Inflammatory macrophage treated with lipopolysaccharide for 4 hours (primary cell): ENCODE results near the gene CLCNKA.
A peak's percentile ranks its signal among the peaks of the same experiment; 100 is the strongest.
"Not testable (repeated sequence)": the region's sequence is repeated elsewhere in the genome, so short reads cannot be mapped to it uniquely, and the experiment has no call there.

Experiments used
- DNase-seq: peaks from one replicate; pipeline ENCODE4 v3.0.0-alpha.2; 2020

CLCNKA gene

GRCh38 chr1:16043950-16044349, 22.1 kb downstream of the CLCNKA start:
- no peak for DNase-seq

DNA sequence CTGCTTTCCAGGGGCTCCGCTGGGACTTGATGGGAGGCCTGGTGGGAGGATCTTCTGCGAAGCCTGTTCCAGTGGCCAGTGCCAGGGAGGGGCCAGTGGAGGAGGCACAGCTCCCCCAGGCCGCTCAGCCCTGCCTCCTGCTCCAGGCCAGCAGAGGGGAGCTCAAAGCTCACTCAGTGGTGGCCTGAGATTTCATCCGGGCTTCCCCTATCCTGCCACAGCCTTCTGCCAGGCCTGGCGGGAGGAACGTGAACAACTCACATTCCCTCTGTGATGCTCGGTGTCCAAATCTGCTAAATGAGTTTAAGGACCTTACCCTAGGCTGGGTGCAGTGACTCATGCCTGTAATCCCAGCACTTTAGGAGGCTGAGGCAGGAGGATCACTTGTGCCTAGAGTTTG, 25.0 kb downstream of the CLCNKA start:
- no peak for DNase-seq

- DNase-seq: no peak
These were observed 26.1 kb downstream of the CLCNKA start for GRCh38 chr1:16047791-16048475.

- peak; percentile 5 for DNase-seq
These were observed 26.8 kb downstream of the CLCNKA start for GRCh38 chr1:16048573-16049189.

DNA sequence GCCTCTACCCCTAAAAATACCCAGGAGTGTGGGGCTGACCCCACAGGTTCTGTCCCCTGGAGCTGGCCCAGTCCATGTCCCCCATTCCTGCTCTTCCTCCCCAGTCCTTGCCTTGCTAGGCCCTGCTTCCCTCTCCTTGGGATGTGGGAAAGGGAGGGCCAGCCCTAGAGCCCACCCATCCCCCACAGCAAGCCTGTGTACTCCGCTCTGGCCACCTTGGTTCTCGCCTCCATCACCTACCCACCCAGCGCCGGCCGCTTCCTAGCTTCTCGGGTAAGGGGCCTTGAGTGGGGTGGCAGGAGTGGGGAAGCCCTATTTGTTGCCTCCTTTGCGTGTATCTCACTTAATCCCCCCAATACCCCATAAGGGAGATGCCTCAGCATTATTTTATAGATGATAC, 28.5 kb downstream of the CLCNKA start:
- DNase-seq: no peak

DNA sequence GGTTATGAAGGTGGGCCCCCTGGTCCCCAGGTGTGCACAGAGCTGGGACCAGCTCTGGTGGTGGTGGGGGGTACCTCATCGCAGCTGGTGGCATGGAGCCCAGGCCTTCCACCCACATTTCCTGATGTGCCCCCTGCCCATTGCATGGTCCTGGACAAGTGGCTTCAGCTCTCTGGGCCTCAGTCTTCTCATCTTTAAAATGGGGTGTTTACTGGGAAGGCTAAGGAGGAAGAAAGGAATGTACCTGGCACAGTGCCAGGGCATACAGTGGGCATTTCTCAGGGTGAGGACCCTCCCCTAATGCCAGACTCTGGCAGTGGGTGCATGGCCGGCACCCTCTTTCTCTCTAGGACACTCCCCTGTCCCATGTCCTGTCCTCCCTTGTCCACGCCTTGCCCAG, 29.2 kb downstream of the CLCNKA start:
- DNase-seq: no peak

- DNase-seq: not testable (repeated sequence)
These were observed 30.1 kb downstream of the CLCNKA start for GRCh38 chr1:16051949-16052348.

- DNase-seq: no peak
These were observed 32.1 kb downstream of the CLCNKA start for GRCh38 chr1:16053781-16054502.

DNA sequence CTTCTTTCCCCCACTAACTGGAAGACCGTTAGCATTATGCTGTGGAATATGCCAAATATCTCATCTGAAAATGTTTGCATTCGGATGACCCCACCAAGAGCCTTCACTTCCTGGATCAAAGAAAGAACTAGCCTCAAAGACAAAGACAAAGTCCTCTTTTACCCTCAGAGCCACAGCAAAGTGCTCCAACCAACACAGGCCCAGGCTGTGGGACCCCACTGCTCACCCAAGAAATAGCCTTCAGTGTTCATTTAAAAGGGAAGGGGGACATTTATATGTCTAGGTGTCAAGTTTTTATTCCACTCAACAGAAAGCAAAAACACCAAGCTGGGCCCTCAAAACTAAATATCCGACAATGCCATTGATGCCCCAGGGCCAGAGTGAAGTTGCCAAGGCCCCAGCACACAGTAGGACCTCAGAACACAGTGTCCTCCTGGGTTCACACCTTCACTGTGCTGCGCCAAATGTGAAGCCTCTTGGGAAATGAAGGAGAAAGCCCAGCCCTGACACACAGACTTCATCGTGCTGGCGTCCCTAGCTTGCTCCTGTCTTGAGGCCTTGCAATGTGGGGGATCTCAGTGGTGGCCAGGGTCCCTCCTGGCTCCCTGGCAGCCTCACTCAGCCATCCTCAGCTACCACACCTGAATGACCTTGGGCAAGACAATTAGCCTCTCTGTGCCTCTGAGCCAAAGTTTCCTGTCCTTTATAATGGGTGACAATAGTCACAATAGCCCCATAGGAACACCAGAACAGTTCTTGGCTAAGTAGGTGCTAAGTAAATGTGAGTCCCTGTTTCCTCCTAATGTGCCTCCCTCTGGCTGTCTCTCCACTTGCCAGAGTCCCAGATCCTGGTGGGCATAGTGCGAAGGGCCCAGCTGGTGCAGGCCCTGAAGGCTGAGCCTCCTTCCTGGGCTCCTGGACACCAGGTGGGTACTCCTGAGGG, 33.0 kb downstream of the CLCNKA start:
- no peak for DNase-seq

- peak; percentile 65 for DNase-seq
These were observed 34.0 kb downstream of the CLCNKA start for GRCh38 chr1:16055613-16056520.

DNA sequence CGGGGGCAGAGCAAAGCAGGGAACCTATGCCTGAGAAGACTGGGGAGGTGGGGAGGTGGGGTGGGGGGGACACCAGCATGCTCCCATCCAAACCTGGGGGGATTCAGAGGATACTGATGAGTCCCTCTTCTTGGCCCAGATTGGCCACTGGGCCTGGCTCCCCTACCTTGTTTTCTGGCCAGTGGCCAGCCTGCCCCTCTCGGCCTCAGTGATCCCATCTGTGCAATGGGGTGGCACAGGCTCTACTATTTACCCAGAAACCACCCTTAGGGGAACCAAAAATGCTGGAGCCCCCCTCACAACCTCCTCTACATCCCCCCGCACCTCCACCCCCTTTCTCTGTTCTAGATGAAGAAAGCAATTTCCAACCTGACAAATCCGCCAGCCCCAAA, 34.7 kb downstream of the CLCNKA start:
- not testable (repeated sequence) for DNase-seq

DNA sequence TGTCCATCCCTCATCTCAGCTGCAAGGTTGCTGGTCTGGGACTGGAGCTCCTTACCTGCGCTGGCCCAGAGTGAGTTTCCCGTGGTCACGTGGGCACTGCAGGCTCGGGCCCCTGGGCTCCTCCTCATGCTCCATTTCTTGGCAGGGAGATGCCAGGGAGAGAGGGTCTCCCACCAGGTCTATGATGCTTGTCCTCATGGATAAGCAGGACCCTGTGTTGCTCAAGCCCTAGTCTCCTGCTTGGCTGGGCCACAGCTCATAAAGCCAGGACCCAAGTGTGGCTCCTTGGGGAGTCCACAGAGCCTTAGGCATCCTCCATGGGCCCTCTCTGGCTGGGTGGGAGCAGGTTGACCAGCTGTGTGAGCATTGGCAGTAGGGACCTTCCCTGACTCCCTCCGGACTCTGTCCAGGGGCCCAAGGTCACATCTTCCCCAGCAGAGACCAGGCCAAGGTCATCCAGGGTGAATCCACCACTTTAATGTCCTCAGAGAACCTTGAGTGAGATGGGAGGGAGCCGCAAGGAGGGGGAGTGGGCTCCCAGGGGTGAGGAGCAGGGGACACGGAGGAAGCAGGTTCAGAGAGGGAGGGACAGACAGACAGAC, 35.6 kb downstream of the CLCNKA start:
- DNase-seq: not testable (repeated sequence)

GRCh38 chr1:16058394-16059120, 36.7 kb downstream of the CLCNKA start:
- not testable (repeated sequence) for DNase-seq

DNA sequence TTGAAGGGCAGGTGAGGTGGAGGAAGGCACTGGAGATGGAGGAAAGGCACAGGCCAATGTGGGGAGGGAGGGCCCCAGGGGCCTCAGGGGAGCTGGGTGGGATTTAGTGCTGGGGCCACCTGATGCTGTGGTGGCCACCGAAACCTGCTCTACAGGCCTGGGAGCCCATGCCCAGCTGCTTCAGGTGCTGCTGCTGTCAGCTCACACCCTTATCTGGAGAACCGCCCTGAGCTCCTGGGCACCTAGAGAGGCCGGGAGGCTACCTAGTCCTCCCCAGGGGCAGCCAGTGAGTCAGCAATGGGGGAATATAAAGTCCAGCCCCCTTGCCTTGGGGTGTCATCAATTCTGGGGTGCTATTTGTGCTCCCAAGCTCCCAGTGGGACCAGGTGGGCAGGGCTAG, 39.4 kb downstream of the CLCNKA start:
- DNase-seq: no peak

DNA sequence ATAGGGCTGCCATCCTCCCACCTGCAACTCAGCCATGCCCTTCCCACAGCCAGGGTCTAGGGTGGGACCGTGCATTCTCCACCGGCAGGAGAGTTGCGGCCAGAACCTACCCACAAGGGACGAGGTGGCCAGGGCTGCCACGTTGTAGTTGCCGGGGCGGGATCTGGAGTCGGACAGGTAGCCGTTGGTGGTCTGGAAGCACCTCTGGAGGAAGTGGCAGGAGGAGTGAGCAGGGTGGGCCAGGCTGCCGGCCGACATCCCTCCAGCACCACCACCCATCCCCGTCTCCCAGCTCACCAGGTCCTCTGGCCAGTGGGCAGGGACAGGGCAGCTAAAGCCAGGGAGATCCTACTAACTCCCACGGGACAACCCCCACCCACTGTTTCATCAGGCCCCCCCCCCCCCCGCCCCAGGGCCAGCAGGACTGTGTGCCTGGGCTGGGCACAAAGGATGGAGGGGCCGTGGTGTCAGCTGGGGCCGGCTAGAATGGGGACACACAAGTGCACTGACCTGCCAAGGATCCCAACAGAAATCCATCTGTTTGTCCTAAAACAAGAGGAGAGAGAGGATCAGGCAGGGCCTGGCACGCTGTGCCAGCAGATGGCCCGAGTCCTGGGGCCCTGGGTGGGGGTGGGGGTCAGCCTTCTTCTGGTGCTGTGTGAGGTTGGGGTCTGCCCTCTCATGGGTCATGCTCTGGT, 40.3 kb downstream of the CLCNKA start:
- DNase-seq: not testable (repeated sequence)

DNA sequence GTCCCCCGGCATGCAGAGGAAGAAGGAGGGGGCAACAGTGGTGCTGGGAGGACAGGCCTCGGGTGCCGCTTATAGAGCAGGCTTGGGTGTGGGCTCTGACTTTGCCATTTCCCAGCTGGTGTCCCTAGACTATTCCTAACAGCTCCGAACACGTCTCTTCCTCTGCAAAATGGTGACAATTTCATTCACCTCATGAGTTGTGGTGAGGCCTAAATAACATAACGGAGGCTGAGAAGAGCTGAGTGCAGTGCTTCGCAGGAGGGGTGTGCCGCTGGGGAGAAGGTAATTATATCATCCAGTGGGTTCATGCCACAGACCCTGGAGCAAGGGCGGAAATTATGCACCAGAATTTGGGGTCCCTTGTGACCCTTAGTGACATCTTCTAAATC, 40.8 kb downstream of the CLCNKA start:
- not testable (repeated sequence) for DNase-seq

DNA sequence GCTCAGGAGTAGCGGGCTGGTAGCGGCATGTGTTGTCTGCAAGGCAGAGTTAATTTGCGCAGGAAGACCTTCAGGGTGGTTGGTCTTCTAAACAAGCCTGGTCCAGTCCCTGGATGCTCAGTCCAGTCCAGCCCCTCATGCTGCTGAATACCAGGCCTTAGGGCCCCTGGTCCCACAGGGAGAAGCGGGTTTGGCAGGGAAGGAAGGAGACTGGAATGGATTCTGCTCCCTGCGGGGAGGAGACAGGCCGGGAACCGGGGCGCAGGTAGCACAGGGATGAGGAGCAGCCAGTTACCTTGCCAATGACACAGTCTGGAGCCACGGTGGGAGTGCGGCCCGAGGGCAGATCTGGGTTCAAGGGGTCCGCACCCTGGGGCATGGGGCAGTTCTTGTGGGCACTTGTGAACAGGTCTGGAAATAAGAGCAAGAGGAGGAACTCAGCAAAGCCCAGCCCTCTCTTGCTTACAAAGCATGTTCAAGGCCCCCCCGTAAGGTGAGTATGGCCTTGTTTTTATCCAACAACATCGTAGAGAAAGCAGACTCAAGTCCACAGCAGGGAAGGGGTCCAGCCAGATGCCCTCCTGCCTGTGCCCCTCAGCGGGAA, 41.5 kb downstream of the CLCNKA start:
- no peak for DNase-seq

DNA sequence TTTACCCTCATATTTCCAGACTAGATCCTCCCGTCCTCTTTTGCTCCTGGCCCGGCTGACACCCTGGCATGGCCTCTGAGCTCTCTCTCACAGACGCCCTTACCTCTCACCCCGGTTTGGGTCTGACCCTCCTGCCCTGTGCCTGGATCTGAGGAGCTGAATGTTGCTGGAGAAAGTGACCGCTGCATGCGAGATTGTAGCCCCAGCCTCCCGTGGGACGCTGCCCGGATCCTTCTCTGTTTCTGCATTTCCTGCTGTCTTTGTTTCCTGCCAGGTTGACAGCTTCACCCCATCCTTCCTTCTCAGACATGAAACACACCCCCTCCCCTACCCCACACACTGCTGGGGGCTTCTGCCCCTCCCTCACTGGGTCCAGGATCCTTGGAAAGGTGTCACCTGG, 42.1 kb downstream of the CLCNKA start:
- DNase-seq: no peak

- no peak for DNase-seq
These were observed 42.9 kb downstream of the CLCNKA start for GRCh38 chr1:16064536-16065268.
